ENCODE data around the gene RCBTB1. TPM values are rescaled to one million over a fixed set of nuclear protein-coding genes. Genes with fewer than 3 reads are reported as not detected.
"Not testable (repeated sequence)": the region's sequence is repeated elsewhere in the genome, so short reads cannot be mapped to it uniquely, and the experiment has no call there.

RCBTB1 gene
- total RNA-seq, 2 experiments from 2014 or later = 18.6 to 19.3 TPM

DNA sequence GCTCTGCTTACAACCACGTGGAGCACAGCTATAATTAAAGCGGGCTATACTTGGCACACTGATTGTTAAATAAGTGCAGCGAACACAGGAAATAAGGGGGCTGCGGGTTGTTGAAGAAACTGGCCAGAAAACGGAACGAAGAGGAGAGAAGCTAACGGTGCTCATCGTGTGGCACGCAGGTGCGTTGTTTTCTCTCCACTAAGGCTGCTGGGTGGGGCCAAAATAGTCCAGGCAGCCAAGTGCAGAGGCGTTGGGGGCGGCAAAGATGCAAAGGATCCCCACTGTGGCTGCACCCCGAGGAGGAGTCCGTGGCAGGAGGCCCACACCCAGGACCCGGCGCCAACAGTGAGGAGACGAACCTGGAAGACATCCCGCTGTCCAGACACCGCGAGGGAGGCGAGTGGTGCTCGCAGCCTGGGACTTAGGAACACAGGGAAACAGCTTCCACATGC is 34.8 kb upstream of the RCBTB1 start:
- Mint-ChIP-seq H3K36me3 (ENCODE audit: low read depth) (no peaks in the 10 kb centered on the region), H3K27ac (no peak overlapping the region), H3K4me3 (no peak overlapping the region), H3K9me3 (ENCODE audit: insufficient read depth) (no peaks in the 10 kb centered on the region), H3K4me1 (ENCODE audit: low read depth) (no peaks in the 10 kb centered on the region), H3K27me3 (ENCODE audit: low read depth) (peaks cover 3% of the 10 kb centered on the region)
- DNase-seq (no peak), ATAC-seq (no peak)
- ChIA-PET POLR2A (no interaction called here), CTCF (interaction anchor here (1.3 kb wide), 1 partner anchor 14 kb away, joined by 4 read pairs; no protein-coding TSS in a partner anchor)

DNA sequence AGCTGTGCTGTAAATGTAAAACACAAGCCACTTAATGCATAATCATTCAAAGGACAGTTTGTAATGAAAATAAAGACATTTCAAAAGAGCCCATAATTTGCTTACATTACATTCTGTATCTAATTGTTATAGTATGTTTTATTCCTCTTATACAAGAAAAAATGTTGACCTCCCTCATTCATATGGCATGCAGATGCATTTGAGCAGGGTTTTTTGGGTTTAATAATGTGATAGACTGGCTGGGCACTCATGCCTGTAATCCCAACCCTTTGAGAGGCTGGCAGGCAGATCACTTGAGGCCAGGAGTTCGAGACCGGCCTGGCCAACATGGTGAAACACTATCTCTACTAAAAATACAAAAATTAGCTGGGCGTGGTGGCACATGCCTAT is 31.3 kb upstream of the RCBTB1 start:
- H3K36me3 Mint-ChIP-seq (ENCODE audit: low read depth) = no peaks in the 10 kb centered on the region
- ATAC-seq = no peak
- no peak overlapping the region for H3K4me3 Mint-ChIP-seq

DNA sequence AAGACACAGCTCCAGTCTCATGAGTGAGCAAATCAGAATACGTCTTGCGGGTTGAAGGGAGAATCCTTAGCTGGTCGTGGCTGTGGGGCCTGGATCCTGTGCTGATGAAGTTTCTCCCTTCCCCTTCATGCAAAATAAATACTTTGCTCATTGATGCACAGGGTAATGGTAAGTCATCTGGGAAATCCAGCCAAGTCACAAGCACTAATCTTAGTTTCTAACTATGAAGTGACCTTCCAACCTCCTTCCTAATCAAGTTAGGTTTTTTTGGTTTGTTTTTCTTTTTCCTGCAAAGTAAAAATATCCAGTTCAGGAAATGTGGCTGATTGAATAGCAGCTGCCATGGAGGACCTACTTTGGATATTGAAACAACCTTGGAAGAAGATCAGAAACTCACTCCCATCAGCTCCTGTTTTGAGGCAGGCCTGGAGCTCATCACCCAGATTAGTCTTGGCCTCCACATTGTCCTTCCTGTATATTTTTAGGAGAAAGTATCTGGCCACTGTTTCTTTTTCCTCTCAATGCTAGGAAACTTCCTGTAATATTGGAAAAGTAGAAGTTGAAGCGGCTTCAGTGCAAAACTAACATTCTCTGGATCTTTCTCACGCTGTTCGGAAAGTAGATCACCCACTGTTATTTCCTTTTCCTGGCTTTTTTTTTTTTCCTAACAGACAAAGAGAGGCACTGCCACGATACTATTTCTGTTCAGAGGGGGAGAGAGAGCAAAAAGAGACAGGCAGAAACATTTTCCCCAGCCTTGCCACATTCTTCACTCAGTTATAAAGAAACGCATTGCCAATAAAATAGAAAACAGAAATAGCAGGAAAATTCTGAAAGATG is 30.7 kb upstream of the RCBTB1 start:
- H3K4me1 Mint-ChIP-seq (ENCODE audit: low read depth) = no peaks in the 10 kb centered on the region
- CTCF ChIA-PET = no interaction called here

More for the DNA sequence above, 31.3 kb upstream of the RCBTB1 start:
- POLR2A ChIA-PET = no interaction called here
- no peak for DNase-seq
- H3K27me3 Mint-ChIP-seq (ENCODE audit: low read depth) = peaks cover 3% of the 10 kb centered on the region
- no peak overlapping the region for H3K27ac Mint-ChIP-seq
- CTCF ChIA-PET = no interaction called here
- H3K4me1 Mint-ChIP-seq (ENCODE audit: low read depth) = no peaks in the 10 kb centered on the region
- no peaks in the 10 kb centered on the region for H3K9me3 Mint-ChIP-seq (ENCODE audit: insufficient read depth)

DNA sequence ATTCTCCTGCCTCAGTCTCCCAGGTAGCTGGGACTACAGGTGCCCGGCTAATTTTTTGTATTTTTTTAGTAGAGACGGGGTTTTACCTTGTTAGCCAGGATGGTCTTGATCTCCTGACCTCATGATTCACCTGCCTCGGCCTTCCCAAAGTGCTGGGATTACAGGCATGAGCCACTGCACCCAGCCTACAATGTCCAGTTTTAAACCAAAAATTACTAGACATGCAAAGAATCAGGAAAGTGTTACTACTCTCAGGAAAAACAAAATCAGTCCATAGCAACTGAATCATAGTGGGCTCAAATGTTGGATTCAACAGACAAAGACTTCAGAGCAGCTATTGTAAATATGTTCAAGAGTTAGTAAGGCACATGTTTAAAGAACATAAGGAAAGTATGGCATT is 26.7 kb upstream of the RCBTB1 start:
- H3K36me3 Mint-ChIP-seq (ENCODE audit: low read depth); DNase-seq; H3K27me3 Mint-ChIP-seq (ENCODE audit: low read depth); H3K4me3 Mint-ChIP-seq; H3K9me3 Mint-ChIP-seq (ENCODE audit: insufficient read depth); ATAC-seq; POLR2A ChIA-PET; H3K27ac Mint-ChIP-seq; H3K4me1 Mint-ChIP-seq (ENCODE audit: low read depth): not testable (repeated sequence)
- CTCF ChIA-PET = interaction anchor here (1.5 kb wide), 1 partner anchor 11 kb away, joined by 4 read pairs; no protein-coding TSS in a partner anchor

More for the DNA sequence above, 30.7 kb upstream of the RCBTB1 start:
- Mint-ChIP-seq H3K27me3 (ENCODE audit: low read depth) (peaks cover 2% of the 10 kb centered on the region), H3K36me3 (ENCODE audit: low read depth) (no peaks in the 10 kb centered on the region), H3K27ac (no peak overlapping the region), H3K9me3 (ENCODE audit: insufficient read depth) (no peaks in the 10 kb centered on the region), H3K4me3 (no peak overlapping the region)
- ATAC-seq (no peak), DNase-seq (no peak)
- POLR2A ChIA-PET = interaction anchor here (0.6 kb wide), 1 partner anchor 1573 kb away, joined by 3 read pairs; no protein-coding TSS in a partner anchor

DNA sequence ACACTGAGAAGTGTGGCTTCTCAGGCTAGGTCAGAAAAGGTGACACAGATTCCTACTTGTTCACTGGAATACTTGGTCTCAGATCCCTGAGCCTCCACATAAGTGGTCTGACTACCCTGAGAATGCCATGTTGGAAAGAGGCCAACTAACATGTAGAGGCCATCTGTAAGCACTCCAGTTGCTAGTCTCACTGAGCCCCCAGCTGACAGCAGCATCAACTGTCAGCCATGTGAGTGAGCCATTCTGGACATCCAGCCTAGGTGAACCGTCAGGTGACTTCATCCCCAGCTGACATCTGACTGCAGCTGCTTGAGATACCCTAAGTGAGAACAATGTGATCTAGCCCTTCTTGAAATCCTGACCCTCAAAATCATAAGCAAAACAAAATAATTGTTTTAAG is 24.8 kb upstream of the RCBTB1 start:
- peaks cover 4% of the 10 kb centered on the region for H3K4me1 Mint-ChIP-seq (ENCODE audit: low read depth)
- H3K9me3 Mint-ChIP-seq (ENCODE audit: insufficient read depth) = no peaks in the 10 kb centered on the region
- ATAC-seq (no peak), DNase-seq (no peak)
- no peak overlapping the region for H3K27ac Mint-ChIP-seq
- no peak overlapping the region for H3K4me3 Mint-ChIP-seq
- ChIA-PET CTCF (no interaction called here), POLR2A (no interaction called here)
- H3K27me3 Mint-ChIP-seq (ENCODE audit: low read depth) = peaks cover 4% of the 10 kb centered on the region
- H3K36me3 Mint-ChIP-seq (ENCODE audit: low read depth) = no peaks in the 10 kb centered on the region

DNA sequence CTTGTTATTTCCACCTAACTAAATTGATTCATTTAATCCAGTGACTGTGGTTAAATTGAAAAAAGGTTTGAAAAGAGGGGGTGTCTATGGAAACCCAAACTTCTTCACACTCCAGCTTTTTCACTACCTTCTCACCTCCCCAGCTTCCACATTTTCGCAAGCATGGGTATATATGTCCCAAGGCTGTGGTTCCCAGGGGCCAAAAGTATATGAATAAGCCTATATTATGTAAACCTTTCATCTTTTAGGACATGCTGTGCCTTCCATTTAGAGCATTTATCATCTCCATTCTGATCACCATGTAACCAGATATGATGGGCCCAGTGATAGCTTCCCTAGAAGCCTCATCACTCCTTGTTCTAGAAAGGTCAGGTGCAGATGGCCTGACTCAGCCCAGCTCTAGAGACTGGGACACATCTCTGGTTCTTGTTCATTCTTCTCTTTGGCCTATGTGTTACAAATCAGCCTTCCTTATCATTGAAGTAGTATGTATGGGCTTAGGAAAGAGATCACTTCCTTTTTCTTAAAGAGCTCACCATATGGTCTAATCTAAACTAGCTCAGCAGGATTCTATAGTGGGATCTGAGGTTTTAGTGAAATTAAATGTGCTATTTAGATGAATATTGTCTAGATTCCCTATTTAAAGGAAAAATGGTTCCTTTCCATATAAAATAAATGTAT is 23.4 kb upstream of the RCBTB1 start:
- no peak overlapping the region for H3K27ac Mint-ChIP-seq

DNA sequence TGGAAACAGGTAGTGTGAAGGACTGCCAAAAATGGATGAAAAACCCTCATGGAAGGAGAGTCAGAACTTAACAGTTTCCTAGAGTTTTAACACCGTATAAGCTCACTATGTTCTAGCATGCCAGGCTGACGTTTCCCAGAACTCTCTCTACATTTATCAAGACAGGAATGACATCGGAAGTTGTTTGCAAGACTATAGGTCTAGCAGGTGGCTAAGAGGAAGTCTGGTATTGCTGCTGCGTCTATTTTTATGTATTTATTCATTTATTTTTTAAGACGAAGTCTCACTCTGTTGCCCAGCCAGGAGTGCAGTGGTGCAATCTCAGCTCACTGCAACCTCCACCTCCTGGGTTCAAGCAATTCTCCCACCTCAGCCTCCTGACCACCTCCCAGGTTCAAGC is 22.4 kb upstream of the RCBTB1 start:
- CTCF ChIA-PET = interaction anchor here (0.6 to 2.8 kb wide), 9 partner anchors 63 to 327 kb away, joined by 4 to 25 read pairs (median 6); partner anchors contain the start of genes CAB39L, PHF11 and SETDB2
- DNase-seq (no peak), ATAC-seq (no peak)
- Mint-ChIP-seq H3K27me3 (ENCODE audit: low read depth) (peaks cover 4% of the 10 kb centered on the region), H3K36me3 (ENCODE audit: low read depth) (no peaks in the 10 kb centered on the region), H3K4me3 (no peak overlapping the region), H3K9me3 (ENCODE audit: insufficient read depth) (no peaks in the 10 kb centered on the region), H3K27ac (no peak overlapping the region), H3K4me1 (ENCODE audit: low read depth) (peaks cover 4% of the 10 kb centered on the region)
- POLR2A ChIA-PET = interaction anchor here (0.6 kb wide), 1 partner anchor 58 kb away, joined by 4 read pairs; no protein-coding TSS in a partner anchor

More for the DNA sequence above, 23.4 kb upstream of the RCBTB1 start:
- POLR2A ChIA-PET = interaction anchor here (0.6 kb wide), 1 partner anchor 59 kb away, joined by 4 read pairs; no protein-coding TSS in a partner anchor
- DNase-seq (no peak), ATAC-seq (no peak)
- no peaks in the 10 kb centered on the region for H3K9me3 Mint-ChIP-seq (ENCODE audit: insufficient read depth)
- H3K4me1 Mint-ChIP-seq (ENCODE audit: low read depth) = peaks cover 4% of the 10 kb centered on the region
- no peak overlapping the region for H3K4me3 Mint-ChIP-seq
- no peaks in the 10 kb centered on the region for H3K36me3 Mint-ChIP-seq (ENCODE audit: low read depth)
- CTCF ChIA-PET = interaction anchor here (0.7 to 2.8 kb wide), 10 partner anchors 20 to 328 kb away, joined by 3 to 13 read pairs (median 4); partner anchors contain the start of gene ARL11
- H3K27me3 Mint-ChIP-seq (ENCODE audit: low read depth) = peaks cover 4% of the 10 kb centered on the region

GRCh38 chr13:49606747-49607648 is 21.6 kb upstream of the RCBTB1 start:
- H3K36me3 Mint-ChIP-seq (ENCODE audit: low read depth) = no peaks in the 10 kb centered on the region
- ChIA-PET POLR2A (interaction anchor here (0.6 to 1.0 kb wide), 2 partner anchors 163 to 305 kb away, joined by 3 read pairs; partner anchors contain the start of genes CAB39L and SETDB2), CTCF (interaction anchor here (0.6 to 2.8 kb wide), 26 partner anchors 11 to 615 kb away, joined by 3 to 25 read pairs (median 4); partner anchors contain the start of genes ARL11, CAB39L, CDADC1 and PHF11)
- H3K27ac Mint-ChIP-seq = peak overlapping the region; percentile 78
- H3K4me1 Mint-ChIP-seq (ENCODE audit: low read depth) = peaks cover 4% of the 10 kb centered on the region
- no peaks in the 10 kb centered on the region for H3K9me3 Mint-ChIP-seq (ENCODE audit: insufficient read depth)
- peaks cover 4% of the 10 kb centered on the region for H3K27me3 Mint-ChIP-seq (ENCODE audit: low read depth)
- H3K4me3 Mint-ChIP-seq = peak overlapping the region; percentile 78
- DNase-seq (peak; percentile 87), ATAC-seq (peak; percentile 100)

DNA sequence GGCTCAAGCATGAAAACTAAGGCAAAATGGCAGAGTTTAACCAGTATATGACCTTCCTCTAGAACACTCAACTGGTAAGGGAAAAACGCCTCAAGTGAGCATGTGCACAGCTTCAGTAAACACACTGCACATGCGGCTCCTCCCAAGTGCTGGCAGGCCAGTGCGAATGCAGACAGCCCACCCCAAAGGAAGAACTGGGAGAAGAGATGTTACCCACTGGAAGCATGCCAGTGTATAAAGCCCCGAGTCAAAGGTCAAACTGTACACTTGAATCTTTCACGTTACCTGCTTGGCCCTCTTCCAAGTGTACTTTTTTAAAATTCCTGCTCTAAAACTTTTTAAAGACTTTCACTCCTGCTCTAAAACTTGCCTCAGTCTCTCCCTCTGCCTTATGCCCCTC is 19.2 kb upstream of the RCBTB1 start:
- POLR2A ChIA-PET = interaction anchor here (1.1 kb wide), 1 partner anchor 356 kb away, joined by 3 read pairs; no protein-coding TSS in a partner anchor

GRCh38 chr13:49602615-49603014 is 17.3 kb upstream of the RCBTB1 start:
- H3K36me3 Mint-ChIP-seq (ENCODE audit: low read depth); ATAC-seq; H3K9me3 Mint-ChIP-seq (ENCODE audit: insufficient read depth); H3K4me3 Mint-ChIP-seq; H3K27ac Mint-ChIP-seq; H3K27me3 Mint-ChIP-seq (ENCODE audit: low read depth); H3K4me1 Mint-ChIP-seq (ENCODE audit: low read depth); DNase-seq: not testable (repeated sequence)
- ChIA-PET POLR2A (interaction anchor here (0.6 kb wide), 1 partner anchor 157 kb away, joined by 3 read pairs; no protein-coding TSS in a partner anchor), CTCF (interaction anchor here (1.1 to 1.6 kb wide), 3 partner anchors 25 to 362 kb away, joined by 3 to 4 read pairs (median 4); no protein-coding TSS in a partner anchor)

More for the DNA sequence above, 19.2 kb upstream of the RCBTB1 start:
- Mint-ChIP-seq H3K27me3 (ENCODE audit: low read depth) (peaks cover 2% of the 10 kb centered on the region), H3K4me3 (no peak overlapping the region), H3K4me1 (ENCODE audit: low read depth) (peaks cover 4% of the 10 kb centered on the region), H3K36me3 (ENCODE audit: low read depth) (no peaks in the 10 kb centered on the region), H3K9me3 (ENCODE audit: insufficient read depth) (no peaks in the 10 kb centered on the region), H3K27ac (no peak overlapping the region)
- ATAC-seq = no peak
- no peak for DNase-seq
- CTCF ChIA-PET = interaction anchor here (0.9 kb wide), 1 partner anchor 82 kb away, joined by 3 read pairs; no protein-coding TSS in a partner anchor

DNA sequence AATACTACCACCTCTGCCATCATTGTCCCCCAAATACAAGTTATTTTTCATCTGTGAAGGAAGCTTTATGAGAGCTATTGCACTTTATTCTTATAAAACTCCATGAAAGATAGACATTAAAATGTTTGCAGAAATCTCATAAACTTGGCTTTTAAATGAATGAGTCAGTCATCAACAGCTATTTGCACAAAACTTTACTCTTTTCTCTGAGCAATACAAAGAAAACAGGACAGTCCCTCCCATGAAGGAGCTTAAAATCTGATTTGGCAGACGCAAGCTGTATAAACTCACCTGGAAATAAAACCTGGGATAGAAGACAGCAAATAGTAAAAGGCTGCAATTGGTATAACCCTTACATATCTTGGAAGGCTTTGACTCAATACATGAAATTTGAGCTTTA is 16.6 kb upstream of the RCBTB1 start:
- Mint-ChIP-seq H3K27me3 (ENCODE audit: low read depth) (no peaks in the 10 kb centered on the region), H3K27ac (no peak overlapping the region), H3K36me3 (ENCODE audit: low read depth) (no peaks in the 10 kb centered on the region), H3K4me3 (no peak overlapping the region), H3K9me3 (ENCODE audit: insufficient read depth) (no peaks in the 10 kb centered on the region), H3K4me1 (ENCODE audit: low read depth) (peaks cover 2% of the 10 kb centered on the region)
- CTCF ChIA-PET = interaction anchor here (1.1 to 1.6 kb wide), 3 partner anchors 25 to 362 kb away, joined by 3 to 4 read pairs (median 4); no protein-coding TSS in a partner anchor
- ATAC-seq = no peak
- no peak for DNase-seq
- POLR2A ChIA-PET = no interaction called here

All from activated CD8-positive, alpha-beta T cell treated with anti-CD3 and anti-CD28 coated beads, Interleukin-2, amount 10 ng/mL, durations not matched to agents 7 days and 5 days (primary cell).